K562 (cell line): ENCODE data around the gene FAM20B. TPM values are rescaled to one million over a fixed set of nuclear protein-coding genes. Genes with fewer than 3 reads are reported as not detected.
A peak's percentile ranks its signal among the peaks of the same experiment; 100 is the strongest.

ENCODE experiments used
- CEBPG ChIP-seq, 3 experiments: fragments of 200-800 bp in 1 of 3; sonication (Bioruptor generic) in 1 of 3; sonication (generic) in 1 of 3; formaldehyde crosslinking in 1 of 3; IDR thresholded peaks in 2 of 3; conservative IDR thresholded peaks in 1 of 3; 2 replicates each; pipeline versions ENCODE4 v1.6.1 to v1.8.0; 2016 to 2022; ENCODE audit warnings: missing compliant biosample characterization in 2 of 3, missing genetic modification characterization in 2 of 3, mild to moderate bottlenecking in 1 of 3, missing genetic modification reagents in 1 of 3
- CREBBP ChIP-seq: IDR thresholded peaks from one replicate; pipeline ENCODE4 v1.6.1; 2012; ENCODE audit warnings: low read depth, mild to moderate bottlenecking, control low read depth, inconsistent platforms, low read length
- E2F6 ChIP-seq, 2 experiments: IDR thresholded peaks; 2 replicates each; pipeline ENCODE4 v1.6.1; 2011; ENCODE audit warnings: borderline replicate concordance in 1 of 2, control low read depth in 1 of 2, low read depth in 1 of 2, low read length in 1 of 2, mild to moderate bottlenecking in 1 of 2, mixed read lengths in 1 of 2, moderate library complexity in 1 of 2; ENCODE audit not compliant: insufficient read depth in 1 of 2, insufficient read length in 1 of 2, poor library complexity in 1 of 2, severe bottlenecking in 1 of 2; ENCODE audit errors: extremely low read depth in 1 of 2
- ETS2 ChIP-seq: IDR thresholded peaks from 2 replicates; pipeline ENCODE4 v1.6.1; 2016; ENCODE audit warnings: borderline replicate concordance, missing genetic modification characterization, mild to moderate bottlenecking, moderate library complexity, missing compliant biosample characterization; ENCODE audit not compliant: poor library complexity, severe bottlenecking
- MAFK ChIP-seq: IDR thresholded peaks from 2 replicates; pipeline ENCODE4 v1.6.1; 2011; ENCODE audit warnings: low read length, improper control_type of control experiment
- PBX2 ChIP-seq, 2 experiments: IDR thresholded peaks in 1 of 2; conservative IDR thresholded peaks in 1 of 2; 2 replicates each; pipeline ENCODE4 v1.6.1; 2016; ENCODE audit warnings: low read depth in 2 of 2, mild to moderate bottlenecking in 1 of 2, missing compliant biosample characterization in 1 of 2, missing genetic modification characterization in 1 of 2, moderate library complexity in 1 of 2
- PHB2 ChIP-seq: fragments of 450-650 bp; IDR thresholded peaks from 2 replicates; pipeline ENCODE4 v1.6.1; 2017; ENCODE audit warnings: low read depth
- RFX5 ChIP-seq: IDR thresholded peaks from 2 replicates; pipeline ENCODE4 v1.6.1; 2011; ENCODE audit warnings: low read depth, mild to moderate bottlenecking, improper control_type of control experiment, low read length
- SIN3A ChIP-seq, 2 experiments: fragments of 150-350 bp in 1 of 2; IDR thresholded peaks; 2 replicates each; pipeline ENCODE4 v1.6.1; 2011 to 2016; ENCODE audit warnings: borderline replicate concordance in 2 of 2, low read depth in 2 of 2, low read length in 2 of 2, mild to moderate bottlenecking in 2 of 2, moderate library complexity in 2 of 2; ENCODE audit not compliant: control insufficient read depth in 1 of 2
- SIN3B ChIP-seq: fragments of 450-650 bp; IDR thresholded peaks from 2 replicates; pipeline ENCODE4 v1.6.1; 2017; ENCODE audit warnings: low read depth, mild to moderate bottlenecking, moderate library complexity
- SMARCC2 ChIP-seq: fragments of 450-650 bp; IDR thresholded peaks from 2 replicates; pipeline ENCODE4 v1.6.1; 2017; ENCODE audit warnings: antibody characterized with exemption, moderate library complexity, mild to moderate bottlenecking, low read depth
- SRF ChIP-seq, 2 experiments: fragments of 250-450, 450-650 bp in 1 of 2; sonication (Bioruptor Pico) in 1 of 2; sonication (generic) in 1 of 2; formaldehyde crosslinking; IDR thresholded peaks; 2 replicates each; pipeline versions ENCODE4 v1.5.0 to v1.5.1; 2020 to 2022; ENCODE audit warnings: mild to moderate bottlenecking in 1 of 2, missing genetic modification reagents in 1 of 2
- TRIM25 ChIP-seq: fragments of 450-650 bp; IDR thresholded peaks from 2 replicates; pipeline ENCODE4 v1.7.0; 2016; ENCODE audit warnings: borderline replicate concordance
- polyA plus RNA-seq, 8 experiments: library from polyadenylated mRNA; depleted of rRNA in 4 of 8; stranded (reverse) in 5 of 8; unstranded in 3 of 8; fragments of >200 nt; fragmentation: Nextera tagmentation in 2 of 8; fragmentation: Illumina TruSeq in 1 of 8; extraction: Ambion mirVana in 2 of 8; extraction: Trizol in 1 of 8; gene quantifications; 2 replicates each; pipeline versions ENCODE4 v1.2.1 to v1.2.3, GENCODE V29; 2011 to 2014; ENCODE audit warnings: inconsistent platforms in 1 of 8, missing spikeins in 1 of 8
- total RNA-seq, 7 experiments: library from RNA; depleted of rRNA in 6 of 7; stranded (reverse); fragments of >200 nt in 6 of 7; fragmentation: Illumina TruSeq in 2 of 7; extraction: Trizol in 2 of 7; gene quantifications; 2 replicates each; pipeline versions ENCODE4 v1.2.1 to v1.2.3, GENCODE V29; 2011 to 2021; ENCODE audit warnings: low replicate concordance in 1 of 7
- TF ChIP-seq, protein P1 (sequence below): fragments of 450-650 bp; IDR thresholded peaks from 2 replicates; pipeline ENCODE4 v1.6.1; 2018; ENCODE audit not compliant: partially characterized antibody

Gene FAM20B
- total and polyA plus RNA-seq, 9 of the 15 experiments (the other 6 are each of a cell fraction or from before 2014, with no cell fraction given) = 7.2 to 67.5 (median 42.9) TPM

- TF ChIP-seq PBX2 (CRISPR knock-in tag; IDR thresholded peaks at IDR 0.05; ENCODE audit: low read depth) = no peak
- TF ChIP-seq PBX2 (tag; conservative IDR thresholded peaks at IDR 0.05; ENCODE audit: low read depth) = no peak
- TF ChIP-seq, protein P1, sequence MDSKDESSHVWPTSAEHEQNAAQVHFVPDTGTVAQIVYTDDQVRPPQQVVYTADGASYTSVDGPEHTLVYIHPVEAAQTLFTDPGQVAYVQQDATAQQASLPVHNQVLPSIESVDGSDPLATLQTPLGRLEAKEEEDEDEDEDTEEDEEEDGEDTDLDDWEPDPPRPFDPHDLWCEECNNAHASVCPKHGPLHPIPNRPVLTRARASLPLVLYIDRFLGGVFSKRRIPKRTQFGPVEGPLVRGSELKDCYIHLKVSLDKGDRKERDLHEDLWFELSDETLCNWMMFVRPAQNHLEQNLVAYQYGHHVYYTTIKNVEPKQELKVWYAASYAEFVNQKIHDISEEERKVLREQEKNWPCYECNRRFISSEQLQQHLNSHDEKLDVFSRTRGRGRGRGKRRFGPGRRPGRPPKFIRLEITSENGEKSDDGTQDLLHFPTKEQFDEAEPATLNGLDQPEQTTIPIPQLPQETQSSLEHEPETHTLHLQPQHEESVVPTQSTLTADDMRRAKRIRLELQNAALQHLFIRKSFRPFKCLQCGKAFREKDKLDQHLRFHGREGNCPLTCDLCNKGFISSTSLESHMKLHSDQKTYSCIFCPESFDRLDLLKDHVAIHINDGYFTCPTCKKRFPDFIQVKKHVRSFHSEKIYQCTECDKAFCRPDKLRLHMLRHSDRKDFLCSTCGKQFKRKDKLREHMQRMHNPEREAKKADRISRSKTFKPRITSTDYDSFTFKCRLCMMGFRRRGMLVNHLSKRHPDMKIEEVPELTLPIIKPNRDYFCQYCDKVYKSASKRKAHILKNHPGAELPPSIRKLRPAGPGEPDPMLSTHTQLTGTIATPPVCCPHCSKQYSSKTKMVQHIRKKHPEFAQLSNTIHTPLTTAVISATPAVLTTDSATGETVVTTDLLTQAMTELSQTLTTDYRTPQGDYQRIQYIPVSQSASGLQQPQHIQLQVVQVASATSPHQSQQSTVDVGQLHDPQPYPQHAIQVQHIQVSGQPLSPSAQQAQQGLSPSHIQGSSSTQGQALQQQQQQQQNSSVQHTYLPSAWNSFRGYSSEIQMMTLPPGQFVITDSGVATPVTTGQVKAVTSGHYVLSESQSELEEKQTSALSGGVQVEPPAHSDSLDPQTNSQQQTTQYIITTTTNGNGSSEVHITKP = peak; percentile 67
- no peak for TF ChIP-seq CREBBP
- TF ChIP-seq TRIM25 = no peak
- TF ChIP-seq SRF (CRISPR knock-in tag; IDR thresholded peaks at IDR 0.05) = peak in 1 of 2 experiments; percentile 43; a peak in 1 of 4 replicates
- TF ChIP-seq RFX5 = no peak
- TF ChIP-seq ETS2 = no peak
- TF ChIP-seq SIN3B = peak; percentile 39
- TF ChIP-seq PHB2 = no peak
- TF ChIP-seq MAFK = no peak
- peak in 1 of 2 experiments; percentile 48; a peak in 1 of 4 replicates for TF ChIP-seq SIN3A (IDR thresholded peaks at IDR 0.05; ENCODE audit: borderline replicate concordance in 2 of 2, control insufficient read depth in 1 of 2, low read depth in 2 of 2, low read length in 2 of 2)
- TF ChIP-seq CEBPG (CRISPR knock-in tag; IDR thresholded peaks at IDR 0.05) = no peak
- TF ChIP-seq CEBPG (tag; conservative IDR thresholded peaks at IDR 0.05 in 1 of 2, IDR thresholded peaks at IDR 0.05 in 1 of 2) = no peak
- peak; percentile 75 to 96 for TF ChIP-seq E2F6 (IDR thresholded peaks at IDR 0.05; ENCODE audit: borderline replicate concordance in 1 of 2, extremely low read depth in 1 of 2, insufficient read depth in 1 of 2, insufficient read length in 1 of 2, low read depth in 1 of 2, low read length in 1 of 2, poor library complexity in 1 of 2, severe bottlenecking in 1 of 2)
- no peak for TF ChIP-seq SMARCC2
Measured at GRCh38 chr1:179025975-179026812, 500 bp downstream of the FAM20B start (continued).
